GM23248 (cell line): Measurements from ENCODE around the gene MBD2. TPM values are rescaled to one million over a fixed set of nuclear protein-coding genes. Genes with fewer than 3 reads are reported as not detected.

Experiments
- DNase-seq: peaks from one replicate; pipeline ENCODE4 v3.0.0-alpha.2; 2015
- H2AFZ ChIP-seq: fragments of 200-600 bp; sonication (generic); 2 replicates; pipeline ENCODE4 v1.6.1; 2016; ENCODE audit warnings: antibody characterized with exemption
- H3F3A ChIP-seq: fragments of 200-600 bp; sonication (generic); 2 replicates; pipeline ENCODE4 v1.6.1; 2016; ENCODE audit warnings: mild to moderate bottlenecking, antibody characterized with exemption, mixed run types; ENCODE audit not compliant: insufficient read depth
- H3K27ac ChIP-seq: fragments of 200-600 bp; sonication (generic); 2 replicates; pipeline ENCODE4 v1.5.1; 2016; ENCODE audit warnings: mild to moderate bottlenecking
- H3K27me3 ChIP-seq: fragments of 200-600 bp; sonication (generic); replicated peaks from 2 replicates; pipeline ENCODE4 v1.6.1; 2016; ENCODE audit warnings: mild to moderate bottlenecking; ENCODE audit not compliant: insufficient read depth
- H3K36me3 ChIP-seq: fragments of 200-600 bp; sonication (generic); 2 replicates; pipeline ENCODE4 v1.6.1; 2016; ENCODE audit warnings: low read depth, mild to moderate bottlenecking
- H3K4me1 ChIP-seq: fragments of 200-600 bp; sonication (generic); 2 replicates; pipeline ENCODE4 v1.6.1; 2016; ENCODE audit warnings: mild to moderate bottlenecking; ENCODE audit not compliant: insufficient read depth
- H3K4me2 ChIP-seq: fragments of 200-600 bp; sonication (generic); one replicate; pipeline ENCODE4 v1.6.1; 2016; ENCODE audit warnings: mild to moderate bottlenecking; ENCODE audit not compliant: unreplicated experiment
- H3K4me3 ChIP-seq: fragments of 200-600 bp; sonication (generic); 2 replicates; pipeline ENCODE4 v1.5.1; 2016; ENCODE audit warnings: mild to moderate bottlenecking
- H3K79me2 ChIP-seq: fragments of 200-600 bp; sonication (generic); 2 replicates; pipeline ENCODE4 v1.6.1; 2016; ENCODE audit warnings: mild to moderate bottlenecking; ENCODE audit not compliant: insufficient read depth
- H3K9ac ChIP-seq: fragments of 200-600 bp; sonication (generic); 2 replicates; pipeline ENCODE4 v1.6.1; 2016; ENCODE audit warnings: mild to moderate bottlenecking
- H3K9me2 ChIP-seq: fragments of 200-600 bp; sonication (generic); 2 replicates; pipeline ENCODE4 v1.6.1; 2016; ENCODE audit warnings: mixed run types, mild to moderate bottlenecking, moderate library complexity; ENCODE audit not compliant: insufficient read depth
- H3K9me3 ChIP-seq: fragments of 200-600 bp; sonication (generic); one replicate; pipeline ENCODE4 v1.6.1; 2017; ENCODE audit warnings: low read depth
- H4K20me1 ChIP-seq: fragments of 200-600 bp; sonication (generic); 2 replicates; pipeline ENCODE4 v1.6.0; 2016; ENCODE audit not compliant: insufficient read depth
- EZH2 ChIP-seq: fragments of 200-600 bp; sonication (generic); IDR thresholded peaks from 2 replicates; pipeline ENCODE4 v1.6.1; 2018; ENCODE audit warnings: antibody characterized with exemption, mild to moderate bottlenecking; ENCODE audit not compliant: insufficient read depth, poor library complexity, severe bottlenecking
- EZH2phosphoT487 ChIP-seq: fragments of 200-600 bp; sonication (generic); IDR thresholded peaks from 2 replicates; pipeline ENCODE4 v1.6.1; 2018; ENCODE audit warnings: antibody characterized with exemption, moderate library complexity, mild to moderate bottlenecking, low read depth; ENCODE audit not compliant: insufficient read depth
- WGBS, 2 experiments: methylation state at CpG; one replicate each; pipeline ENCODE4 v1.1.6; 2015 to 2017; ENCODE audit warnings: low lambda C conversion rate in 2 of 2, low coverage in 1 of 2; ENCODE audit errors: missing lambda C conversion rate in 2 of 2; 5-methylcytosine and 5-hydroxymethylcytosine counted together
- in situ Hi-C: fragments of 300-500 bp; cut with MboI; formaldehyde crosslinking; loops from 2 replicates; pipeline ENCODE4 v1.15.0; 2020
- polyA plus RNA-seq: library from polyadenylated mRNA; unstranded; fragments of >200 nt; fragmentation: Nextera tagmentation; extraction: Ambion mirVana; gene quantifications from 2 replicates; pipeline ENCODE4 v1.2.1, GENCODE V29; 2016
- total RNA-seq: library from RNA; depleted of rRNA; stranded (reverse); fragments of >200 nt; shearing (Covaris generic); gene quantifications from 2 replicates; pipeline ENCODE4 v1.2.3, GENCODE V29; 2014

MBD2 gene
- total and polyA plus RNA-seq, 2 experiments from 2014 or later = 9.5 to 27.2 TPM

DNA sequence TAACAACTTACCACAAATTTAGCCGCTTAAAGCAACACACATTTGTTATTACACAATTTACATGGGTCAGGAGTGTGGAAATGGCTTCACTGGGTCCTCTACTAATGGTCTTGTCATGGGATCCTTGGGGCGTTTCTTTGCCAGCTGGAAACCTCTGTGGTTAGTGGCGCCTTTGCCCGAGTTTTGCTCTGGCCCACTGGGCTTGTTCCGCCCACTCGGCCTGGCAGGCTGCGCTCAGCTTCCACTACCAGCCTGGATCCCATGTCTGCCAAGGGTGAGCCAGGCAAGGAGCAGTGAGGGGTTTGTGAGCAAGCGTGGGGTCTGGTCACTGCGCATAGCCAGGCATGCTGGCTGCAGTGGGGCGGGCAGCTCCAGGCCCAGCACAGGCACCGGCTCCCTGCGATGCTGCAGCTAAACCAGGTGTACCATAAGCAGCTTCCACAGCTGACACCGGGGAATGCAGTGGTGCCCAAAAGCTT is 16.2 kb upstream of the MBD2 start:
- in situ Hi-C loops = no loop called here
- no peak overlapping the region for H3K4me2 ChIP-seq
- H3K79me2 ChIP-seq = no peaks in the 10 kb centered on the region
- no peak overlapping the region for H3K27ac ChIP-seq
- no peaks in the 10 kb centered on the region for H3K36me3 ChIP-seq
- no peak overlapping the region for H2AFZ ChIP-seq
- no peak for TF ChIP-seq EZH2
- TF ChIP-seq EZH2phosphoT487 = no peak
- DNase-seq = no peak
- H3F3A ChIP-seq = no peaks in the 10 kb centered on the region
- H3K9ac ChIP-seq = no peak overlapping the region
- no peaks in the 10 kb centered on the region for H3K4me1 ChIP-seq
- no peaks in the 10 kb centered on the region for H4K20me1 ChIP-seq
- 85 to 87% methylated on average over 13 of the region's 13 CpGs for WGBS, 2 experiments
- no peaks in the 10 kb centered on the region for H3K9me2 ChIP-seq
- no peaks in the 10 kb centered on the region for H3K27me3 ChIP-seq
- no peak overlapping the region for H3K4me3 ChIP-seq
- no peaks in the 10 kb centered on the region for H3K9me3 ChIP-seq

DNA sequence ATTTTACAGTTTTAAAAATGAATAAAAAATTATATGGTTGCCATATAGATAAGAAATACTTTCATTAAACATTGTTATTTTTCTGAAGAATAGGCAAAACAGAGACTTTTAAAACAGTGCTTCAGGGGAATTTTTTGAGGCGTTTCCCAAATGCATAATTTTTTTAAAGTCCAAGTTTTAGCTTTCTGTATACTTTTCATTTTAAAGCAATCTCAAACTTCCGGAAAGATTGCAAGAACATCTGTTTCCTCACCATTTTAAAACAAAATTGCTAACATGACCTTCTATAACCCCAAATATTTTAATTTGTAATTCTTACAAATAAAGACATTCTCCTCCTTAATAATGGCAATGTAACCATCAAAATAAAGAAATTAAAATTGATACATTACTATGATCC is 15.1 kb upstream of the MBD2 start:
- WGBS, 2 experiments = 48 to 61% methylated on average over 2 of the region's 2 CpGs
- no peak for DNase-seq
- H2AFZ ChIP-seq = no peak overlapping the region

DNA sequence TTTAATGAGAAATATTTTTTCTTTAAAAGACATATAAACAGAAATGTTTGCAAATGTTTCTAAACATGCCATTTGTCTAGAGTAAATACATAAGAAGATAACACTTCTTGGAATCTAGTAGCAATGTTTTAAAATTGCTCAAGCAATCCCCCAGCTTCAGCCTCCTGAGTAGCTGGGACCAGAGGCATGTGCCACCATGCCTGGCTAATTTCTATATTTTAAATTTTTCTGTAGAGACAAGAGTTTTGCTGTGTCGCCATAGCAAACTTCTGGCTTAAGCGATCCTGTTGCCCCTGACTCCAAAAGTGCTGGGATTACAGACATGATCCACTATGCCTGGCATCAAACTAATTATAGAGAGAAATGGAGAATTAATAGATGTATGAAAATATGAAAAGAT is 14.6 kb upstream of the MBD2 start:
- Histone ChIP-seq H3K4me1 (no peaks in the 10 kb centered on the region), H3K27ac (no peak overlapping the region), H2AFZ (peak overlapping the region; percentile 36; the same call in 1 of the 2 replicates), H3K36me3 (no peaks in the 10 kb centered on the region), H3K9ac (no peak overlapping the region), H3K4me2 (no peak overlapping the region), H3K4me3 (no peak overlapping the region), H3K79me2 (no peaks in the 10 kb centered on the region), H3K9me2 (no peaks in the 10 kb centered on the region), H3K27me3 (no peaks in the 10 kb centered on the region), H3F3A (no peaks in the 10 kb centered on the region), H4K20me1 (no peaks in the 10 kb centered on the region), H3K9me3 (no peaks in the 10 kb centered on the region)
- no peak for TF ChIP-seq EZH2phosphoT487
- no peak for TF ChIP-seq EZH2
- in situ Hi-C loops = no loop called here
- DNase-seq = no peak
- 93% methylated on average over 2 of the region's 2 CpGs for WGBS, 2 experiments

More for the DNA sequence above, 15.1 kb upstream of the MBD2 start:
- Histone ChIP-seq H3K79me2 (no peaks in the 10 kb centered on the region), H3F3A (no peaks in the 10 kb centered on the region), H3K9ac (no peak overlapping the region), H3K9me3 (no peaks in the 10 kb centered on the region), H3K27ac (no peak overlapping the region), H3K4me3 (no peak overlapping the region), H3K4me2 (no peak overlapping the region), H3K27me3 (no peaks in the 10 kb centered on the region), H3K9me2 (no peaks in the 10 kb centered on the region), H3K4me1 (no peaks in the 10 kb centered on the region), H4K20me1 (no peaks in the 10 kb centered on the region), H3K36me3 (no peaks in the 10 kb centered on the region)
- TF ChIP-seq EZH2 = no peak
- no peak for TF ChIP-seq EZH2phosphoT487
- in situ Hi-C loops = no loop called here

DNA sequence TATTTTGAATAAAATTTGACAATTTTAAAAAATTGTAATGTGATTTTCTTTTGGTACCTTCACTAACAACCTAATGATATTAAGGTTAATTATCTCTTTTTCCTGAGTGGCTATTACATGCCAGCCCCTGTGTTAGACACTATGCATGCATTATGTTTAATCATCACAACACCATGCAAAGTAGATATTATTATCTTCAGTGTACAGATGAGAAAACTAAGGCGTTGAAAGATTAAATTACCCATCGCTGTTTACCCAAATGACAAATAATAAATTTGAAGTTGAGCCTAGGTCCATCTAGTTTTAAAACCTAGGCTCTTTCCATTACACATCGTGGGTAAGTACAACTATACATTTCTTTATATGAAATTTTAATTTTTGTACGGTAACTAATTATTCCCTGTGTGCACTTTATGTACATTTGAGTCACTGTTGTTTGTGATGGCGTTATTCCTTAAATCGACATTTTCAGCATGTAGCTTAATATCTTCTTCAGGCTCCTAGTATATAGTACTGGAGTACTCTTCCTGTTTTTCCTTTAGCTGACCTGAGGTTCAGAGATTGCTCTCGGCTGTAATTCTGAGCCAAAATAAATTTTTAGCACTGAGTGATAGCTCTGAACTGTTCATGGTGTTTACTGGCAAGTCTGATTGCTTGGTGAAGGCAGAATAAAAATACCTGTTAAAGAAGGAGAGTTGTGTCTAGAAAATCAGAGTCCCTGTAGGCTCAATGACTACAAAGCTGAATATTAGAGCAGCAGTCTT is 13.9 kb upstream of the MBD2 start:
- Histone ChIP-seq H3K4me2 (no peak overlapping the region), H2AFZ (peak overlapping the region; percentile 36; the same call in 1 of the 2 replicates), H3K4me3 (no peak overlapping the region), H3K4me1 (no peaks in the 10 kb centered on the region), H3K36me3 (no peaks in the 10 kb centered on the region), H3K79me2 (no peaks in the 10 kb centered on the region), H3K9me3 (no peaks in the 10 kb centered on the region), H3F3A (no peaks in the 10 kb centered on the region), H4K20me1 (no peaks in the 10 kb centered on the region), H3K27me3 (no peaks in the 10 kb centered on the region), H3K9ac (no peak overlapping the region), H3K27ac (no peak overlapping the region), H3K9me2 (no peaks in the 10 kb centered on the region)
- WGBS, 2 experiments = 78 to 79% methylated on average over 7 of the region's 7 CpGs
- no peak for DNase-seq
- no peak for TF ChIP-seq EZH2phosphoT487
- TF ChIP-seq EZH2 = no peak
- in situ Hi-C loops = no loop called here

DNA sequence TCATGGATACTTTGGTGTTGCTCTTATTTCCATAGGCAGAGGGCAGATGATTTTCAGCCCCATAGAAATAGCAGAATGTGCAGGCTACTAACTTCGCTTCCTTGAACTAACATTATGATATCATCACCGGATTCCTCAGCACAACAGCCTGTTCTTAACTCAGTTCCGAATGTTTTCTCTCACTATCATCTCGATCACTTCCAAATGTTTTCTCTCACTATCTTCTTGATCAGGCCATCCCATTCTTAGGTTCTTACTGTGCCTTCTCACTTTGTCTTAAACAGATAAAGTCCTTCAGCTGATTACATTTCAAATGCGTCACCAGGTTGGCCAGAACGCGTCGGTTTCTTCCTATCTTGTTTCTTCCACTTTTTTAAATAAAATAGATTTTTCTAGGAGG is 11.4 kb upstream of the MBD2 start:
- H3K27ac ChIP-seq = no peak overlapping the region
- H4K20me1 ChIP-seq = no peaks in the 10 kb centered on the region
- H3K4me3 ChIP-seq = no peak overlapping the region
- in situ Hi-C loops = no loop called here
- no peak overlapping the region for H3K9ac ChIP-seq
- H3K9me3 ChIP-seq = no peaks in the 10 kb centered on the region
- H3K9me2 ChIP-seq = no peaks in the 10 kb centered on the region
- no peaks in the 10 kb centered on the region for H3K79me2 ChIP-seq
- 77% methylated on average over 8 of the region's 8 CpGs for WGBS, 2 experiments
- TF ChIP-seq EZH2phosphoT487 (no peak), EZH2 (no peak)
- no peak overlapping the region for H2AFZ ChIP-seq
- no peaks in the 10 kb centered on the region for H3K36me3 ChIP-seq
- no peak overlapping the region for H3K4me2 ChIP-seq
- no peaks in the 10 kb centered on the region for H3K4me1 ChIP-seq
- no peaks in the 10 kb centered on the region for H3K27me3 ChIP-seq
- no peak for DNase-seq
- no peaks in the 10 kb centered on the region for H3F3A ChIP-seq
